K562 (cell line): ENCODE measurements around the gene RBM19. TPM values are rescaled to one million over a fixed set of nuclear protein-coding genes. Genes with fewer than 3 reads are reported as not detected.

Experiments
- ARHGAP35 ChIP-seq: fragments of 450-650 bp; IDR thresholded peaks from 2 replicates; pipeline ENCODE4 v1.6.1; 2018; ENCODE audit not compliant: partially characterized antibody
- BRD9 ChIP-seq: fragments of 450-650 bp; IDR thresholded peaks from 2 replicates; pipeline ENCODE4 v1.6.1; 2018; ENCODE audit warnings: low read depth; ENCODE audit not compliant: partially characterized antibody
- CTBP1 ChIP-seq: fragments of 450-650 bp; IDR thresholded peaks from 2 replicates; pipeline ENCODE4 v1.6.1; 2016; ENCODE audit warnings: borderline replicate concordance
- ETV1 ChIP-seq: fragments of 450-650 bp; conservative IDR thresholded peaks from 2 replicates; pipeline ENCODE4 v1.6.1; 2016; ENCODE audit warnings: missing genetic modification characterization, control low read depth, low read depth, missing compliant biosample characterization
- HIVEP1 ChIP-seq: fragments of 250-450 bp; sonication (Bioruptor Pico); IDR thresholded peaks from 2 replicates; pipeline ENCODE4 v1.4.0; 2020; ENCODE audit warnings: mild to moderate bottlenecking
- ILF3 ChIP-seq: fragments of 450-650 bp; IDR thresholded peaks from 2 replicates; pipeline ENCODE4 v1.6.1; 2018; ENCODE audit warnings: antibody characterized with exemption, mild to moderate bottlenecking, moderate library complexity, borderline replicate concordance
- LARP7 ChIP-seq: fragments of 450-650 bp; IDR thresholded peaks from 2 replicates; pipeline ENCODE4 v1.6.1; 2016
- MAFK ChIP-seq: IDR thresholded peaks from 2 replicates; pipeline ENCODE4 v1.6.1; 2011; ENCODE audit warnings: low read length, improper control_type of control experiment
- NFIX ChIP-seq: fragments of 250-450 bp; sonication (Bioruptor Pico); IDR thresholded peaks from 2 replicates; pipeline ENCODE4 v1.4.0; 2020; ENCODE audit warnings: low read depth, mild to moderate bottlenecking, moderate library complexity
- NR2C1 ChIP-seq, 2 experiments: fragments of 450-650 bp; IDR thresholded peaks; 2 replicates each; pipeline ENCODE4 v1.6.1; 2017; ENCODE audit warnings: mild to moderate bottlenecking in 2 of 2, antibody characterized with exemption in 1 of 2, inconsistent platforms in 1 of 2, missing compliant biosample characterization in 1 of 2, missing genetic modification characterization in 1 of 2
- NUFIP1 ChIP-seq: fragments of 450-650 bp; IDR thresholded peaks from 2 replicates; pipeline ENCODE4 v1.6.1; 2018; ENCODE audit not compliant: partially characterized antibody
- POLR2A ChIP-seq: fragments of 450-650 bp; conservative IDR thresholded peaks from 2 replicates; pipeline ENCODE4 v1.6.1; 2016
- PTBP1 ChIP-seq: fragments of 200-400 bp; formaldehyde crosslinking; IDR thresholded peaks from 2 replicates; pipeline ENCODE4 v1.6.1; 2017; ENCODE audit warnings: low read depth, low read length
- PTTG1 ChIP-seq: fragments of 450-650 bp; IDR thresholded peaks from 2 replicates; pipeline ENCODE4 v1.6.1; 2016; ENCODE audit warnings: low read depth, mild to moderate bottlenecking, missing genetic modification characterization, missing compliant biosample characterization
- RBM14 ChIP-seq: fragments of 200-400 bp; formaldehyde crosslinking; IDR thresholded peaks from 2 replicates; pipeline ENCODE4 v1.6.1; 2018; ENCODE audit warnings: low read depth, mild to moderate bottlenecking, low read length, moderate library complexity, borderline replicate concordance; ENCODE audit not compliant: insufficient read depth
- RFX5 ChIP-seq: IDR thresholded peaks from 2 replicates; pipeline ENCODE4 v1.6.1; 2011; ENCODE audit warnings: low read depth, mild to moderate bottlenecking, improper control_type of control experiment, low read length
- STAT5A ChIP-seq: IDR thresholded peaks from 2 replicates; pipeline ENCODE4 v1.6.1; 2012; ENCODE audit warnings: low read length, inconsistent platforms, borderline replicate concordance
- TBL1XR1 ChIP-seq, 2 experiments: IDR thresholded peaks; 2 replicates each; pipeline ENCODE4 v1.6.1; 2012; ENCODE audit warnings: improper control_type of control experiment in 2 of 2, low read length in 2 of 2, mild to moderate bottlenecking in 1 of 2
- TCF7 ChIP-seq: sonication (generic); IDR thresholded peaks from 2 replicates; pipeline ENCODE4 v1.6.1; 2016; ENCODE audit warnings: antibody characterized with exemption, borderline replicate concordance
- THRAP3 ChIP-seq: fragments of 450-650 bp; IDR thresholded peaks from 2 replicates; pipeline ENCODE4 v1.6.1; 2016; ENCODE audit warnings: mild to moderate bottlenecking, inconsistent platforms, borderline replicate concordance
- U2AF1 ChIP-seq: fragments of 200-400 bp; formaldehyde crosslinking; optimal IDR thresholded peaks from 2 replicates; pipeline ENCODE3; 2017; ENCODE audit warnings: mild to moderate bottlenecking, low read depth, low read length, moderate library complexity
- ZFPM2 ChIP-seq: fragments of 250-450 bp; sonication (Bioruptor Pico); IDR thresholded peaks from 2 replicates; pipeline ENCODE4 v1.5.1; 2022; ENCODE audit warnings: mild to moderate bottlenecking
- ZKSCAN1 ChIP-seq: fragments of 150-350 bp; IDR thresholded peaks from 2 replicates; pipeline ENCODE4 v1.6.1; 2016; ENCODE audit warnings: low read depth, low read length
- ZNF232 ChIP-seq: sonication (generic); formaldehyde crosslinking; IDR thresholded peaks from 2 replicates; pipeline ENCODE4 v1.8.0; 2022; ENCODE audit warnings: mild to moderate bottlenecking, missing genetic modification reagents
- ZSCAN32 ChIP-seq: fragments of 450-650 bp; formaldehyde crosslinking; IDR thresholded peaks from 2 replicates; pipeline ENCODE4 v1.4.0; 2020; ENCODE audit warnings: mild to moderate bottlenecking, moderate library complexity
- polyA plus RNA-seq, 8 experiments: library from polyadenylated mRNA; depleted of rRNA in 4 of 8; stranded (reverse) in 5 of 8; unstranded in 3 of 8; fragments of >200 nt; fragmentation: Nextera tagmentation in 2 of 8; fragmentation: Illumina TruSeq in 1 of 8; extraction: Ambion mirVana in 2 of 8; extraction: Trizol in 1 of 8; gene quantifications; 2 replicates each; pipeline versions ENCODE4 v1.2.1 to v1.2.3, GENCODE V29; 2011 to 2014; ENCODE audit warnings: inconsistent platforms in 1 of 8, missing spikeins in 1 of 8
- total RNA-seq, 7 experiments: library from RNA; depleted of rRNA in 6 of 7; stranded (reverse); fragments of >200 nt in 6 of 7; fragmentation: Illumina TruSeq in 2 of 7; extraction: Trizol in 2 of 7; gene quantifications; 2 replicates each; pipeline versions ENCODE4 v1.2.1 to v1.2.3, GENCODE V29; 2011 to 2021; ENCODE audit warnings: low replicate concordance in 1 of 7
- TF ChIP-seq, protein P1 (sequence below), 2 experiments: fragments of 450-650 bp; IDR thresholded peaks; 2 replicates each; pipeline ENCODE4 v1.6.1; 2016
- TF ChIP-seq, protein P2 (sequence below): IDR thresholded peaks from 2 replicates; pipeline ENCODE4 v1.6.1; 2016; ENCODE audit warnings: missing genetic modification characterization, missing compliant biosample characterization
- TF ChIP-seq, protein P3 (sequence below): IDR thresholded peaks from 2 replicates; pipeline ENCODE4 v1.6.1; 2011; ENCODE audit not compliant: insufficient read length; ENCODE audit errors: extremely low read depth

RBM19 gene
- total and polyA plus RNA-seq, 9 of the 15 experiments (the other 6 are each of a cell fraction or from before 2014, with no cell fraction given), result 16.0 to 58.4 (median 37.9) TPM

DNA sequence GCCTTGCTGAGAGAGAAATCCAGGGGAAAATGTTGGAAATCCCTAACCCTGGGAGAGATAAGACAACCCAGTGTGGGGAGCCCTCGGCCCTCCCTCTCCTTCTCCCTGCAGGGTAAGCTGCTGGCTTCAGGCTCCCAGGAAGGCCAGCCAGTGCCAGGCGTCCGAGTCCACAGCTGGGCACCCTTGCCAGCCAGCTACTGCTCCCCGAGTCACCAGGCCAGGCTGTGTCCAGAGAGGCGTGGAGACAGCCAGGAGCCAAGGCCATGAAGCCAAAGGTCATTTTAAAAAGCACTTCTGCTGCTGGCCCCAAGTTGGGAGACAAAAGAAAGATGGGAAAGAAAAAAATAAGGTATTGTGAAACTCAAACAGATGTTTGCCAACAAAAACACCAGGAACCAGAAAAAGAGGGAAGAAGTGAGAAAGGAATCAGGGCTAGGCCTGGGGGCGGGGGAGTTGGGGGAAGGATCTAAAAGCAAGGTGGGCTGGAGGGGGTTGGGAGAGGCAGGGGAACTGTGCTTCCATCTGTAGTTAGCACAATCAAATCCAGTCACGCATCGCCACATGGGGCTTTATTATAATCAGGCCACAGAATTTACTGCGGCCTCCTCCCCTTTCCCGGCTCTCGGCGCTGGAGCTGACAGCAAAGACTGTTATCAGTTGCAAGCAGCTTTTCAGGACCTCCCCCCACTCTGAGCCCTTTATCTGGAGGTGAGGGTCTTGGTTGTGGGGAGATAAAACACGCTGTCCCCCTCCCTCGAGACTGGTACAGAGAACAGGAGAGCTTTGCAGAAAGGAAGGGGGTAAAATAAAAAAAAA lies 33.5 kb downstream of the RBM19 start (continued):
- TF ChIP-seq TBL1XR1 (IDR thresholded peaks at IDR 0.05; ENCODE audit: low read length in 2 of 2), result peak; percentile 43 to 89; a peak in 2 of 4 replicates
- TF ChIP-seq ZNF232 (CRISPR knock-in tag), result no peak
- TF ChIP-seq TCF7, result no peak
- TF ChIP-seq NFIX (CRISPR knock-in tag), result no peak
- no peak for TF ChIP-seq NUFIP1
- TF ChIP-seq ETV1 (tag), result no peak
- no peak for TF ChIP-seq RFX5
- TF ChIP-seq POLR2A, result no peak
- TF ChIP-seq ZFPM2 (CRISPR knock-in tag), result no peak
- TF ChIP-seq THRAP3, result no peak
- no peak for TF ChIP-seq ZSCAN32 (CRISPR knock-in tag)
- no peak for TF ChIP-seq U2AF1
- TF ChIP-seq ILF3, result no peak
- TF ChIP-seq MAFK, result no peak
- no peak for TF ChIP-seq RBM14
- peak; percentile 38; the same call in 1 of the 2 replicates for TF ChIP-seq CTBP1
- 0 out of 2 replicates have a peak, but pooled peaks have one; percentile 32 for TF ChIP-seq ZKSCAN1
- TF ChIP-seq PTBP1, result no peak
- TF ChIP-seq, protein P1, sequence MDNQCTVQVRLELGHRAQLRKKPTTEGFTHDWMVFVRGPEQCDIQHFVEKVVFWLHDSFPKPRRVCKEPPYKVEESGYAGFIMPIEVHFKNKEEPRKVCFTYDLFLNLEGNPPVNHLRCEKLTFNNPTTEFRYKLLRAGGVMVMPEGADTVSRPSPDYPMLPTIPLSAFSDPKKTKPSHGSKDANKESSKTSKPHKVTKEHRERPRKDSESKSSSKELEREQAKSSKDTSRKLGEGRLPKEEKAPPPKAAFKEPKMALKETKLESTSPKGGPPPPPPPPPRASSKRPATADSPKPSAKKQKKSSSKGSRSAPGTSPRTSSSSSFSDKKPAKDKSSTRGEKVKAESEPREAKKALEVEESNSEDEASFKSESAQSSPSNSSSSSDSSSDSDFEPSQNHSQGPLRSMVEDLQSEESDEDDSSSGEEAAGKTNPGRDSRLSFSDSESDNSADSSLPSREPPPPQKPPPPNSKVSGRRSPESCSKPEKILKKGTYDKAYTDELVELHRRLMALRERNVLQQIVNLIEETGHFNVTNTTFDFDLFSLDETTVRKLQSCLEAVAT (IDR thresholded peaks at IDR 0.05), result 0 out of 4 replicates have a peak, but pooled peaks of 1 of the 2 experiments have one; percentile 16
- no peak for TF ChIP-seq HIVEP1
- no peak for TF ChIP-seq LARP7
- TF ChIP-seq, protein P2, sequence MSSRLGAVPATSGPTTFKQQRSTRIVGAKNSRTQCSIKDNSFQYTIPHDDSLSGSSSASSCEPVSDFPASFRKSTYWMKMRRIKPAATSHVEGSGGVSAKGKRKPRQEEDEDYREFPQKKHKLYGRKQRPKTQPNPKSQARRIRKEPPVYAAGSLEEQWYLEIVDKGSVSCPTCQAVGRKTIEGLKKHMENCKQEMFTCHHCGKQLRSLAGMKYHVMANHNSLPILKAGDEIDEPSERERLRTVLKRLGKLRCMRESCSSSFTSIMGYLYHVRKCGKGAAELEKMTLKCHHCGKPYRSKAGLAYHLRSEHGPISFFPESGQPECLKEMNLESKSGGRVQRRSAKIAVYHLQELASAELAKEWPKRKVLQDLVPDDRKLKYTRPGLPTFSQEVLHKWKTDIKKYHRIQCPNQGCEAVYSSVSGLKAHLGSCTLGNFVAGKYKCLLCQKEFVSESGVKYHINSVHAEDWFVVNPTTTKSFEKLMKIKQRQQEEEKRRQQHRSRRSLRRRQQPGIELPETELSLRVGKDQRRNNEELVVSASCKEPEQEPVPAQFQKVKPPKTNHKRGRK (tag), result no peak
- TF ChIP-seq NR2C1 (IDR thresholded peaks at IDR 0.05), result no peak; the same call in 1 of the 2 replicates
- 0 out of 2 replicates have a peak, but pooled peaks have one; percentile 14 for TF ChIP-seq NR2C1 (tag; IDR thresholded peaks at IDR 0.05)
- TF ChIP-seq STAT5A, result peak; percentile 87
- TF ChIP-seq PTTG1 (tag), result no peak
- no peak for TF ChIP-seq BRD9
- TF ChIP-seq, protein P3, sequence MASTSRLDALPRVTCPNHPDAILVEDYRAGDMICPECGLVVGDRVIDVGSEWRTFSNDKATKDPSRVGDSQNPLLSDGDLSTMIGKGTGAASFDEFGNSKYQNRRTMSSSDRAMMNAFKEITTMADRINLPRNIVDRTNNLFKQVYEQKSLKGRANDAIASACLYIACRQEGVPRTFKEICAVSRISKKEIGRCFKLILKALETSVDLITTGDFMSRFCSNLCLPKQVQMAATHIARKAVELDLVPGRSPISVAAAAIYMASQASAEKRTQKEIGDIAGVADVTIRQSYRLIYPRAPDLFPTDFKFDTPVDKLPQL, result no peak
- peak; percentile 20 for TF ChIP-seq ARHGAP35
